Daoy (cell line): Measurements from ENCODE around the gene SLC25A53. TPM values are rescaled to one million over a fixed set of nuclear protein-coding genes. Genes with fewer than 3 reads are reported as not detected.
"Not testable (repeated sequence)": the region's sequence is repeated elsewhere in the genome, so short reads cannot be mapped to it uniquely, and the experiment has no call there.

Experiments
- DNase-seq: peaks from one replicate; pipeline ENCODE4 v3.0.0-alpha.2; 2015; ENCODE audit warnings: low read depth
- total RNA-seq: library from RNA; depleted of rRNA; stranded (reverse); fragments of >200 nt; shearing (Covaris generic); gene quantifications from 2 replicates; pipeline ENCODE4 v1.2.3, GENCODE V29; 2014

The SLC25A53 gene
- total RNA-seq, 1 experiment from 2014 or later, result 10.2 TPM

- no peak for DNase-seq
Observed at GRCh38 chrX:104134583-104135261, 22.1 kb downstream of the SLC25A53 start.

- no peak for DNase-seq
Observed at GRCh38 chrX:104130808-104131207, 26.0 kb downstream of the SLC25A53 start.

GRCh38 chrX:104126856-104127255 is 30.0 kb downstream of the SLC25A53 start:
- no peak for DNase-seq

GRCh38 chrX:104122829-104123228 is 34.0 kb downstream of the SLC25A53 start:
- no peak for DNase-seq

GRCh38 chrX:104118765-104119164 is 38.0 kb downstream of the SLC25A53 start:
- no peak for DNase-seq

GRCh38 chrX:104117759-104118158 is 39.0 kb downstream of the SLC25A53 start:
- DNase-seq, result no peak

GRCh38 chrX:104113222-104113965 is 43.4 kb downstream of the SLC25A53 start:
- DNase-seq, result peak; percentile 63

- DNase-seq, result peak; percentile 76
Observed at GRCh38 chrX:104112326-104112951, 44.4 kb downstream of the SLC25A53 start, which contains the start of gene ZCCHC18. Gene ZCCHC18 (plus strand): TSS chrX:104112523. CDS start chrX:104114112, 1,589 bp downstream.

GRCh38 chrX:104110491-104111240 is 46.1 kb downstream of the SLC25A53 start:
- DNase-seq, result not testable (repeated sequence)

GRCh38 chrX:104108955-104109354 is 47.9 kb downstream of the SLC25A53 start:
- no peak for DNase-seq

GRCh38 chrX:104105330-104106262 is 51.2 kb downstream of the SLC25A53 start:
- DNase-seq, result no peak

GRCh38 chrX:104104676-104105075 is 52.1 kb downstream of the SLC25A53 start:
- no peak for DNase-seq

- no peak for DNase-seq
Observed at GRCh38 chrX:104098919-104099318, 57.9 kb downstream of the SLC25A53 start.

- DNase-seq, result peak; percentile 57
Observed at GRCh38 chrX:104098151-104098808, 58.5 kb downstream of the SLC25A53 start.

GRCh38 chrX:104085919-104086318 is 70.9 kb downstream of the SLC25A53 start:
- no peak for DNase-seq

GRCh38 chrX:104085477-104085876 is 71.3 kb downstream of the SLC25A53 start:
- DNase-seq, result no peak

GRCh38 chrX:104084534-104085277 is 72.1 kb downstream of the SLC25A53 start:
- no peak for DNase-seq

GRCh38 chrX:104084063-104084462 is 72.7 kb downstream of the SLC25A53 start:
- DNase-seq, result no peak

- not testable (repeated sequence) for DNase-seq
Observed at GRCh38 chrX:104077854-104078253, 79.0 kb downstream of the SLC25A53 start.
